ENCODE measurements around the gene CFAP251. TPM values are rescaled to one million over a fixed set of nuclear protein-coding genes. Genes with fewer than 3 reads are reported as not detected.

Gene CFAP251
- total RNA-seq, 1 experiment from 2014 or later, result 2.6 TPM

DNA sequence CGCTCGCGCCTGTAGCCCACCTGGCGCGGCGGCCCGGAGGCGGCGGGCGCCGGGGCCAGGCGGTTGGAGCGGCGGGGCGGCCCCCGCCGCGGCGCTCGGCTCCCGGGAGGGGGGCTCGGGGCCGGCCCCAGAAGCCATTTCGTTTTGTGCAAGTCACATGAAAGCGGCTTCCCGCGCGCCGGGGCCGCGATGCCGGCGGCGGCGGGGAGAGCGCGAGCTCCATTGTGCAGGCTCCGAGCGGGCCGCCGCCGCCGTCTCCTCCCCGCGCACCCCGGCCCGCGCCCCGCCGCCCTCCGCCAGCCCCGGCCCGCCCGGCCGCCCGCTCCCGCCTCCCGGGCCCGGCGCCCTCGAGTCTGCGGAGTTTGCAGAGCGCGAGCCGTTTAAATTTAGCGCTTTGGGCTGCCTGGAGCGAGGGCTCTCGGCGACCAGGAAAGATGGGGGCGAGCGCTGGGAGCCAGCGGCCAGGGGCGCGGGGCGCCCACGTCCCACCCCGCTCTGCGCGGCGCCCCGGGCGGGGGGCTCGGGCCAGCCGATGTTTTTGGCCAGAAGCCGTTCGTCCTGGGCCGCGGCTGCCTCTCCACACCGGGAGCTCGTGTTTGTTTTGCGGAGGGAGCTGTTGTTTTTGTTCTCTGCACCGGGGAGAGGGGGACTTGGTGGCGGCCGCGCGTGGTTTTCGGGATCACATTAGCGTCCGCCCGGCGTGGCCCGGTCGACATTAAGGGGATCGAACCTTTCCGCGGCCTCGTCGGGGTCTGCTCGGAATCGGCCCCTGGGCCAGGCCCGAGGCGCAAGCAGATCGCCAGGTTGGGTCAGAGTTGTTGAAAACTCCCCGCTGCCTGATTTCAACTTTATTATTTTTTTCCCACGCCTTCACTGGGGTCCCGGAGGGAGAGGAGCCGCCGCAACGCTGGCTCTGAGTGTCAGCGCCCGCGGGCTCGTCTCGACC, 104.3 kb downstream of the CFAP251 start:
- no TSS peak for BruUV-seq (replicated peaks)
- Histone ChIP-seq H3K4me1 (ENCODE audit: control insufficient read depth in 1 of 2, insufficient read depth in 2 of 2, low read length in 2 of 2) (peaks cover 17 to 27% of the 10 kb centered on the region in 2 experiments), H3K27me3 (ENCODE audit: insufficient read depth, low read length) (no peaks in the 10 kb centered on the region), H3K9ac (ENCODE audit: low read length) (peak overlapping the region; percentile 82), H3K79me2 (ENCODE audit: insufficient read depth, low read length) (peaks cover 38% of the 10 kb centered on the region), H3K36me3 (ENCODE audit: control insufficient read depth in 1 of 2, insufficient read depth in 2 of 2, low read length in 2 of 2) (no peaks in the 10 kb centered on the region), H3K4me3 (replicated peaks in 1 of 2; ENCODE audit: low read depth in 1 of 2, low read length in 2 of 2) (peak overlapping the region; percentile 65 to 80), H4K20me1 (ENCODE audit: insufficient read depth) (no peaks in the 10 kb centered on the region), H2AFZ (ENCODE audit: low read depth, low read length, poor library complexity, severe bottlenecking) (no peak overlapping the region), H3K27ac (ENCODE audit: low read depth, low read length) (peak overlapping the region; percentile 86), H3K9me2 (ENCODE audit: insufficient read depth) (no peaks in the 10 kb centered on the region), H3K9me3 (ENCODE audit: control insufficient read depth in 1 of 2, insufficient read depth in 1 of 2, low read depth in 1 of 2, low read length in 2 of 2) (0 out of 4 replicates have a peak, but pooled peaks cover 0 to 6% of the 10 kb centered on the region in 2 experiments), H3K4me2 (ENCODE audit: low read length) (peak overlapping the region; percentile 97)
- TF ChIP-seq POLR2AphosphoS5 (IDR thresholded peaks at IDR 0.05; ENCODE audit: low read depth, low read length), result no peak
- TF ChIP-seq ZFX (IDR thresholded peaks at IDR 0.05), result peak; percentile 49; the same call in 1 of the 2 replicates
- DNase-seq (ENCODE audit: low read depth, low spot score) (no peak), ATAC-seq (peak; percentile 12)
- intact Hi-C loops (cut with micrococcal nuclease), result no loop called here
- CTCF ChIA-PET, result no interaction called here
- POLR2A ChIA-PET, result no interaction called here
- RAD21 ChIA-PET (ENCODE audit: low non-redundant PET in 1 of 2, low total read pairs in 2 of 2, uncharacterized antibody in 2 of 2, unreplicated experiment in 2 of 2), result no interaction called here

DNA sequence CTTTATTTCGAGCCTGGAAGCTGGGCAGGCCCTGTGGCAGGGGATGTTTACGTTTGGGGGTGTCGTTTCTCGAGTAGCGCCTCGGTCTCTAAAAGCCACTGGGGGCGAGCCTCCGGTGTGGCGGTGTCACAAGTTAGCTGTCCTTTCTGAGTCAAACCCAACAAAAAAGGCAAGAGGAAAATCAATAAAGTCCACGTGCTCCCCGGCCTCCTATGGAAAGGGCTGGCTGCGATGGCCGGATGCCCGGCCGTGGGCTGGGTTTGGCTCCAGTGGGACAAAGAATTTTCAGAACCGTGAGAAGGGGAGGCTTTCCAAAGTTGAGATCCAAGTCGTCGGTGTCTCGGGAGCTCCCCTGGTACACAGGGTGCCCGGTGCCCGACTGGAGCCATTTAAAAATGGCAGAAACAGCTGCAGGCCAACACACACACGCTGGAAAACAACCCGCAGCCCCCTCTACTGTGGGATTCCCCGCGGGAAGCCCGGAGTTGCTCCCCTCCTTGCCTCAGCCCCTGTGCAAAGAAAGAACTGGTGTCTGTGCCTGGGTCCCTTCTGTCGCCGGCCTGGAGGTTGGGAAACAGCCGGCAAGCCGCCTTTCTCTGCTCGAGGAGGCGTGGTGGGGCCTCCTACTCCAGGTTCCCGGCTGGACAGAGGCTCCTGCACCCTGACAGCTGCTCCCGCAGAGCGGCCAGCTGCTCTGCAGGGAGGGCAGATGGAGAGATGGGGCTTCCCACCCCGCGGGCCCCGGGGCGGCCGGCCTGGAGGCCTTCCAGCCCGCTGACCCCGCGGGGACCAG, 105.1 kb downstream of the CFAP251 start:
- peak overlapping the region; percentile 86 for H3K27ac ChIP-seq (ENCODE audit: low read depth, low read length)
- ChIA-PET CTCF (no interaction called here), RAD21 (ENCODE audit: low non-redundant PET in 1 of 2, low total read pairs in 2 of 2, uncharacterized antibody in 2 of 2, unreplicated experiment in 2 of 2) (no interaction called here), POLR2A (no interaction called here)
- BruUV-seq (replicated peaks), result TSS peak; percentile 65
- peak; percentile 42 for DNase-seq (ENCODE audit: low read depth, low spot score)
- peak; percentile 49 for ATAC-seq
- no peaks in the 10 kb centered on the region for H4K20me1 ChIP-seq (ENCODE audit: insufficient read depth)
- H3K4me1 ChIP-seq (ENCODE audit: control insufficient read depth in 1 of 2, insufficient read depth in 2 of 2, low read length in 2 of 2), result peaks cover 17 to 27% of the 10 kb centered on the region in 2 experiments
- intact Hi-C loops (cut with micrococcal nuclease), result no loop called here
- peak overlapping the region; percentile 82 for H3K9ac ChIP-seq (ENCODE audit: low read length)
- H3K4me3 ChIP-seq (replicated peaks in 1 of 2; ENCODE audit: low read depth in 1 of 2, low read length in 2 of 2), result peak overlapping the region; percentile 65 to 80
- H3K9me2 ChIP-seq (ENCODE audit: insufficient read depth), result no peaks in the 10 kb centered on the region
- H3K27me3 ChIP-seq (ENCODE audit: insufficient read depth, low read length), result no peaks in the 10 kb centered on the region
- H3K36me3 ChIP-seq (ENCODE audit: control insufficient read depth in 1 of 2, insufficient read depth in 2 of 2, low read length in 2 of 2), result no peaks in the 10 kb centered on the region
- H3K4me2 ChIP-seq (ENCODE audit: low read length), result peak overlapping the region; percentile 97
- no peak overlapping the region for H2AFZ ChIP-seq (ENCODE audit: low read depth, low read length, poor library complexity, severe bottlenecking)
- H3K9me3 ChIP-seq (ENCODE audit: control insufficient read depth in 1 of 2, insufficient read depth in 1 of 2, low read depth in 1 of 2, low read length in 2 of 2), result 0 out of 4 replicates have a peak, but pooled peaks cover 0 to 6% of the 10 kb centered on the region in 2 experiments
- H3K79me2 ChIP-seq (ENCODE audit: insufficient read depth, low read length), result peaks cover 46% of the 10 kb centered on the region
- peak; percentile 53 for TF ChIP-seq POLR2AphosphoS5 (IDR thresholded peaks at IDR 0.05; ENCODE audit: low read depth, low read length)
- no peak for TF ChIP-seq RAD21 (IDR thresholded peaks at IDR 0.05; ENCODE audit: low read depth)
- TF ChIP-seq SRF (IDR thresholded peaks at IDR 0.05; ENCODE audit: low read depth), result no peak; the same call in 1 of the 2 replicates
- TF ChIP-seq ZFX (IDR thresholded peaks at IDR 0.05), result no peak
- no peak for TF ChIP-seq TCF7L2 (IDR thresholded peaks at IDR 0.05; ENCODE audit: borderline replicate concordance, extremely low read depth, insufficient read depth, insufficient read length)
- peak; percentile 49 for TF ChIP-seq YY1 (IDR thresholded peaks at IDR 0.05; ENCODE audit: extremely low read depth, insufficient replicate concordance, low read depth, low read length)
- TF ChIP-seq EZH2phosphoT487 (IDR thresholded peaks at IDR 0.05; ENCODE audit: borderline replicate concordance), result no peak
- no peak for TF ChIP-seq FOSL1 (IDR thresholded peaks at IDR 0.05; ENCODE audit: low read depth)
- peak; percentile 73 for TF ChIP-seq SIN3A (IDR thresholded peaks at IDR 0.05; ENCODE audit: low read depth)
- TF ChIP-seq SP1 (IDR thresholded peaks at IDR 0.05; ENCODE audit: low read depth), result no peak
- TF ChIP-seq, protein P1, sequence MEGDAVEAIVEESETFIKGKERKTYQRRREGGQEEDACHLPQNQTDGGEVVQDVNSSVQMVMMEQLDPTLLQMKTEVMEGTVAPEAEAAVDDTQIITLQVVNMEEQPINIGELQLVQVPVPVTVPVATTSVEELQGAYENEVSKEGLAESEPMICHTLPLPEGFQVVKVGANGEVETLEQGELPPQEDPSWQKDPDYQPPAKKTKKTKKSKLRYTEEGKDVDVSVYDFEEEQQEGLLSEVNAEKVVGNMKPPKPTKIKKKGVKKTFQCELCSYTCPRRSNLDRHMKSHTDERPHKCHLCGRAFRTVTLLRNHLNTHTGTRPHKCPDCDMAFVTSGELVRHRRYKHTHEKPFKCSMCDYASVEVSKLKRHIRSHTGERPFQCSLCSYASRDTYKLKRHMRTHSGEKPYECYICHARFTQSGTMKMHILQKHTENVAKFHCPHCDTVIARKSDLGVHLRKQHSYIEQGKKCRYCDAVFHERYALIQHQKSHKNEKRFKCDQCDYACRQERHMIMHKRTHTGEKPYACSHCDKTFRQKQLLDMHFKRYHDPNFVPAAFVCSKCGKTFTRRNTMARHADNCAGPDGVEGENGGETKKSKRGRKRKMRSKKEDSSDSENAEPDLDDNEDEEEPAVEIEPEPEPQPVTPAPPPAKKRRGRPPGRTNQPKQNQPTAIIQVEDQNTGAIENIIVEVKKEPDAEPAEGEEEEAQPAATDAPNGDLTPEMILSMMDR (IDR thresholded peaks at IDR 0.05 in 2 of 3, conservative IDR thresholded peaks at IDR 0.05 in 1 of 3; ENCODE audit: borderline replicate concordance in 1 of 3, insufficient read depth in 1 of 3, low read depth in 2 of 3, low read length in 2 of 3), result no peak

Measured in HCT116 (cell line).